HCT116 (cell line): Measurements from ENCODE around the gene TMEM179. TPM values are rescaled to one million over a fixed set of nuclear protein-coding genes. Genes with fewer than 3 reads are reported as not detected.

ENCODE experiments used
- ATAC-seq: fragments of 200-7000 bp; cut with Tn5 transposase; 2 replicates; pipeline ENCODE4 v1.9.1; 2020; ENCODE audit warnings: mild to moderate bottlenecking, moderate library complexity
- BruUV-seq: library from RNA; stranded (reverse); fragments of 400-500 nt; replicated peaks from 2 replicates; lab custom pipeline; 2021; lab: Mats Ljungman, UMichigan
- CTCF ChIA-PET: fragments of 300-600 bp; sonication (Branson Sonifier 250); formaldehyde crosslinking; loops from one replicate; lab custom pipeline; 2021; ENCODE audit warnings: antibody characterized with exemption; lab: Charles Lee
- POLR2A ChIA-PET: fragments of 300-600, 350-600 bp; sonication (Branson Sonifier 250); formaldehyde crosslinking; loops from one replicate; lab custom pipeline; 2021; ENCODE audit warnings: antibody characterized with exemption; lab: Charles Lee
- RAD21 ChIA-PET, 2 experiments: fragments of 300-600 bp; sonication (Branson Sonifier 250); formaldehyde crosslinking; loops; one replicate each; lab custom pipeline; 2023; ENCODE audit warnings: low total read pairs in 2 of 2; ENCODE audit not compliant: uncharacterized antibody in 2 of 2, unreplicated experiment in 2 of 2, low non-redundant PET in 1 of 2; lab: Charles Lee
- DNase-seq: peaks from one replicate; pipeline ENCODE4 v3.0.0-alpha.2; 2010; ENCODE audit warnings: low read depth, low spot score
- H2AFZ ChIP-seq: fragments of 200-600 bp; shearing (Covaris generic), sonication (generic); 2 replicates; pipeline ENCODE4 v1.6.1; 2017; ENCODE audit warnings: low read depth, mixed run types, mixed read lengths, antibody characterized with exemption, low read length; ENCODE audit not compliant: poor library complexity, severe bottlenecking
- H3K27ac ChIP-seq: 2 replicates; pipeline ENCODE4 v1.5.1; 2012; ENCODE audit warnings: low read depth, low read length
- H3K27me3 ChIP-seq: fragments of 200-600 bp; sonication (generic); 2 replicates; pipeline ENCODE4 v1.6.1; 2016; ENCODE audit warnings: mixed run types, low read length, mixed read lengths; ENCODE audit not compliant: insufficient read depth
- H3K36me3 ChIP-seq, 2 experiments: fragments of 200-500 bp in 1 of 2; fragments of 200-600 bp in 1 of 2; sonication (Bioruptor generic) in 1 of 2; sonication (generic) in 1 of 2; 2 replicates each; pipeline versions ENCODE4 v1.5.1 to v1.6.1; 2014 to 2016; ENCODE audit warnings: low read length in 2 of 2, inconsistent platforms in 1 of 2, mixed read lengths in 1 of 2, mixed run types in 1 of 2; ENCODE audit not compliant: insufficient read depth in 2 of 2, control insufficient read depth in 1 of 2
- H3K4me1 ChIP-seq, 2 experiments: fragments of 200-600 bp in 1 of 2; sonication (generic) in 1 of 2; 2 replicates each; pipeline versions ENCODE4 v1.5.1 to v1.6.1; 2012 to 2017; ENCODE audit warnings: low read length in 2 of 2, inconsistent platforms in 1 of 2, mild to moderate bottlenecking in 1 of 2, mixed read lengths in 1 of 2, mixed run types in 1 of 2, moderate library complexity in 1 of 2; ENCODE audit not compliant: insufficient read depth in 2 of 2, control insufficient read depth in 1 of 2
- H3K4me2 ChIP-seq: fragments of 200-600 bp; sonication (generic); 2 replicates; pipeline ENCODE4 v1.6.1; 2017; ENCODE audit warnings: mixed run types, low read length, mixed read lengths
- H3K4me3 ChIP-seq, 2 experiments: fragments of 200-600 bp in 1 of 2; sonication (generic) in 1 of 2; replicated peaks in 1 of 2; 2 replicates each; pipeline ENCODE4 v1.5.1; 2011 to 2016; ENCODE audit warnings: low read length in 2 of 2, control low read depth in 1 of 2, low read depth in 1 of 2, mild to moderate bottlenecking in 1 of 2, mixed read lengths in 1 of 2, mixed run types in 1 of 2
- H3K79me2 ChIP-seq: fragments of 200-600 bp; sonication (generic); 2 replicates; pipeline ENCODE4 v1.6.1; 2017; ENCODE audit warnings: mild to moderate bottlenecking, mixed run types, low read length, moderate library complexity, mixed read lengths; ENCODE audit not compliant: insufficient read depth
- H3K9ac ChIP-seq: fragments of 200-600 bp; sonication (generic); 2 replicates; pipeline ENCODE4 v1.6.1; 2016; ENCODE audit warnings: low read length, mixed read lengths
- H3K9me2 ChIP-seq: fragments of 200-600 bp; sonication (generic), shearing (Covaris generic); 2 replicates; pipeline ENCODE4 v1.6.1; 2017; ENCODE audit warnings: mixed run types, mild to moderate bottlenecking, moderate library complexity; ENCODE audit not compliant: insufficient read depth
- H3K9me3 ChIP-seq, 2 experiments: fragments of 200-500 bp in 1 of 2; fragments of 200-600 bp in 1 of 2; sonication (Bioruptor generic) in 1 of 2; sonication (generic) in 1 of 2; 2 replicates each; pipeline ENCODE4 v1.6.1; 2014 to 2017; ENCODE audit warnings: low read length in 2 of 2, mixed read lengths in 2 of 2, inconsistent platforms in 1 of 2, low read depth in 1 of 2, mild to moderate bottlenecking in 1 of 2, mixed run types in 1 of 2, moderate library complexity in 1 of 2; ENCODE audit not compliant: control insufficient read depth in 1 of 2, insufficient read depth in 1 of 2
- H4K20me1 ChIP-seq: fragments of 200-600 bp; sonication (generic), shearing (Covaris generic); 2 replicates; pipeline ENCODE4 v1.6.1; 2017; ENCODE audit warnings: mixed run types, mild to moderate bottlenecking, moderate library complexity; ENCODE audit not compliant: insufficient read depth
- ELF1 ChIP-seq: IDR thresholded peaks from 2 replicates; pipeline ENCODE4 v1.6.1; 2012; ENCODE audit warnings: low read depth, borderline replicate concordance
- POLR2A ChIP-seq: IDR thresholded peaks from 2 replicates; pipeline ENCODE4 v1.7.0; 2011; ENCODE audit warnings: borderline replicate concordance; ENCODE audit not compliant: insufficient read depth, insufficient read length; ENCODE audit errors: extremely low read depth
- POLR2AphosphoS5 ChIP-seq: IDR thresholded peaks from 2 replicates; pipeline ENCODE4 v1.6.1; 2011; ENCODE audit warnings: mild to moderate bottlenecking, low read depth, low read length, moderate library complexity
- SIN3A ChIP-seq: IDR thresholded peaks from 2 replicates; pipeline ENCODE4 v1.6.1; 2012; ENCODE audit warnings: low read depth
- SP1 ChIP-seq: IDR thresholded peaks from 2 replicates; pipeline ENCODE4 v1.6.1; 2012; ENCODE audit warnings: low read depth
- SRF ChIP-seq: IDR thresholded peaks from 2 replicates; pipeline ENCODE4 v1.6.1; 2012; ENCODE audit warnings: low read depth
- intact Hi-C: fragments of 100-400 bp; cut with micrococcal nuclease; formaldehyde crosslinking; loops from 2 replicates; pipeline ENCODE4 v1.10.0; 2022
- total RNA-seq: library from RNA; stranded (reverse); gene quantifications from one replicate; pipeline ENCODE4 v1.2.1, GENCODE V29; 2021; ENCODE audit not compliant: unreplicated experiment
- TF ChIP-seq, protein P1 (sequence below), 3 experiments: fragments of 200-600 bp in 1 of 3; sonication (generic) in 1 of 3; IDR thresholded peaks in 2 of 3; conservative IDR thresholded peaks in 1 of 3; 2 replicates each; pipeline ENCODE4 v1.5.1; 2012 to 2017; ENCODE audit warnings: low read depth in 2 of 3, low read length in 2 of 3, antibody characterized with exemption in 1 of 3, borderline replicate concordance in 1 of 3, control low read depth in 1 of 3, mild to moderate bottlenecking in 1 of 3, mixed read lengths in 1 of 3, mixed run types in 1 of 3, moderate library complexity in 1 of 3; ENCODE audit not compliant: insufficient read depth in 1 of 3
- TF ChIP-seq, protein P2 (sequence below): IDR thresholded peaks from 2 replicates; pipeline ENCODE4 v1.6.1; 2011; ENCODE audit warnings: mild to moderate bottlenecking, low read length, moderate library complexity; ENCODE audit not compliant: insufficient replicate concordance; ENCODE audit errors: extremely low read depth

Gene TMEM179
- total RNA-seq, 1 experiment from 2014 or later: not detected

DNA sequence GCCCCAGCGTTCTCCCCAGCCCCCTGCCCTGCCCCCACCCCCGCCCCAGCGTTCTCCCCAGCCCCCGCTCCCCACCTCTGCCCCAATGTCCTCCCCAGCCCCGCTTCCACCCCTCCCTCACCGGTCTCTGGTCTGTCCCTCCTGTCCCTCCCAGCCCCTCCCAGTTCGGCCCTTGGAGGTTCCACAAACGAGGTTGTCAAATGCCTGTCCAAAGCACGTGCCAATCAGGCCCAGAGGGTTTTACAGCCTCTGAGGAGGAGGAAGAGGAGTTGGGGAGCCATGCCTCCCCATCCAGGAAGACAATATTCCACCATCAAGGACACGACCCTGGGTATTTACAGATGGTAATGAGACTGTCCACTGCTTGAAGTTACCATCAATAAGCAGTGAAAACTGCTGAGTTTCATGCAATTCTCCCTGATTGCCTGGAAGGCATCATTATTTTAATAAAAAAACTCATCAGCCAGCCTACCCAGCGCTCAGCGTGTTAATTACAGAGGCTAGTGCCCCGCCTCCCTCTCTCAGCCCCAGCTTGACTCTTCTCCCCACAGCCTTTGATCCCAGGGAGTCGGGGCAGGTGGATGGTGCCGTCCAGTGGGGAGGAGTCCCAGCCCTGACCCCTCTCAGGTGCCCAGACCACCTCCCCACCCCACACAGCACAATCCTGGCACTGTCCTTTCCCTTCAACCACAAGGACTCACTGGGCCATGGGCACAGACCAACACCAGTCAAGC lies 55.6 kb downstream of the TMEM179 start:
- Histone ChIP-seq H3K4me3 (no peak overlapping the region), H3K9ac (no peak overlapping the region), H3K4me1 (no peaks in the 10 kb centered on the region), H3K79me2 (no peaks in the 10 kb centered on the region), H3K9me2 (no peaks in the 10 kb centered on the region), H2AFZ (no peak overlapping the region), H3K36me3 (no peaks in the 10 kb centered on the region), H3K9me3 (no peaks in the 10 kb centered on the region), H4K20me1 (no peaks in the 10 kb centered on the region), H3K27me3 (peaks cover 31% of the 10 kb centered on the region), H3K4me2 (no peak overlapping the region), H3K27ac (no peak overlapping the region)
- CTCF ChIA-PET: no interaction called here
- DNase-seq: no peak
- no peak for ATAC-seq
- RAD21 ChIA-PET: no interaction called here
- BruUV-seq: no TSS peak
- TF ChIP-seq SIN3A (no peak), SRF (no peak)
- POLR2A ChIA-PET: no interaction called here
- intact Hi-C loops: no loop called here

DNA sequence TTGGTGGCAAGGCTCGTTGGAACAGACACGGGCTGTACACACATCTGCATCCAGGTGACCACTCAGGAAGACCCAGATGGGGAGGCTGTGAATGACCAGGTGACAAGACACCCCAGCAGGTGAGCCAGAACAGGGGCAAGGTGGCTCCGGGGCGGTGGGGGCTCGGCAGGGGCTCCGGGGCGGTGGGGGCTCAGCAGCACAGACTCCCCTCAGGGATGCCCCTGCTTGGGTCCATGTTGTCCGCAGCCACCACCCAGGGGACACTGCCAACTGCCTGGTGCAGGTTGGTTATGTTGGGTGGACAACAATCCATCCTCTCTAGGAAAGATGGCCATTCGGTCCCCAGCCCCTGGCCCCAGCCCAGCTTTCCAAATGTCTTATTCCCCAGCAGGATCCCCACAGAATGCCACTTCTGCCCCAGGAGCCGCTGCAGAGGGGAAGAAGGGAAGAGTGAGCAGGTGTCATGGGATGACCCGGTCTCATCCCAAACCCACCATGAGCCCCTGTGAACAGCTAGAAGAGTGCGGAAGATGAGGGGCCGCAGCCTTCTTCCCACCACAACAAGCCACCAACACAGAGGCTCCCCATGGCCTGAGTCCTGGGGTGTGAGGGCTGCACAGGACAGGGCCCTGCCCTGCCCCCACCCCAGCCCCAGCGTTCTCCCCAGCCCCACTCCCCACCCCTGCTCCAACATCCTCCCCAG lies 56.4 kb downstream of the TMEM179 start:
- Histone ChIP-seq H3K36me3 (no peaks in the 10 kb centered on the region), H4K20me1 (no peaks in the 10 kb centered on the region), H2AFZ (no peak overlapping the region), H3K27me3 (peaks cover 39% of the 10 kb centered on the region), H3K9me2 (no peaks in the 10 kb centered on the region), H3K4me3 (no peak overlapping the region), H3K4me1 (no peaks in the 10 kb centered on the region), H3K4me2 (no peak overlapping the region), H3K9ac (no peak overlapping the region), H3K79me2 (no peaks in the 10 kb centered on the region), H3K27ac (no peak overlapping the region)
- no peak for ATAC-seq
- BruUV-seq: no TSS peak
- no peak for TF ChIP-seq SRF
- TF ChIP-seq POLR2AphosphoS5: no peak
- TF ChIP-seq, protein P1, sequence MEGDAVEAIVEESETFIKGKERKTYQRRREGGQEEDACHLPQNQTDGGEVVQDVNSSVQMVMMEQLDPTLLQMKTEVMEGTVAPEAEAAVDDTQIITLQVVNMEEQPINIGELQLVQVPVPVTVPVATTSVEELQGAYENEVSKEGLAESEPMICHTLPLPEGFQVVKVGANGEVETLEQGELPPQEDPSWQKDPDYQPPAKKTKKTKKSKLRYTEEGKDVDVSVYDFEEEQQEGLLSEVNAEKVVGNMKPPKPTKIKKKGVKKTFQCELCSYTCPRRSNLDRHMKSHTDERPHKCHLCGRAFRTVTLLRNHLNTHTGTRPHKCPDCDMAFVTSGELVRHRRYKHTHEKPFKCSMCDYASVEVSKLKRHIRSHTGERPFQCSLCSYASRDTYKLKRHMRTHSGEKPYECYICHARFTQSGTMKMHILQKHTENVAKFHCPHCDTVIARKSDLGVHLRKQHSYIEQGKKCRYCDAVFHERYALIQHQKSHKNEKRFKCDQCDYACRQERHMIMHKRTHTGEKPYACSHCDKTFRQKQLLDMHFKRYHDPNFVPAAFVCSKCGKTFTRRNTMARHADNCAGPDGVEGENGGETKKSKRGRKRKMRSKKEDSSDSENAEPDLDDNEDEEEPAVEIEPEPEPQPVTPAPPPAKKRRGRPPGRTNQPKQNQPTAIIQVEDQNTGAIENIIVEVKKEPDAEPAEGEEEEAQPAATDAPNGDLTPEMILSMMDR (IDR thresholded peaks at IDR 0.05 in 2 of 3, conservative IDR thresholded peaks at IDR 0.05 in 1 of 3; ENCODE audit: borderline replicate concordance in 1 of 3, insufficient read depth in 1 of 3, low read depth in 2 of 3, low read length in 2 of 3): no peak
- no peak for TF ChIP-seq SP1
- TF ChIP-seq ELF1: no peak
- TF ChIP-seq POLR2A: no peak
- TF ChIP-seq, protein P2, sequence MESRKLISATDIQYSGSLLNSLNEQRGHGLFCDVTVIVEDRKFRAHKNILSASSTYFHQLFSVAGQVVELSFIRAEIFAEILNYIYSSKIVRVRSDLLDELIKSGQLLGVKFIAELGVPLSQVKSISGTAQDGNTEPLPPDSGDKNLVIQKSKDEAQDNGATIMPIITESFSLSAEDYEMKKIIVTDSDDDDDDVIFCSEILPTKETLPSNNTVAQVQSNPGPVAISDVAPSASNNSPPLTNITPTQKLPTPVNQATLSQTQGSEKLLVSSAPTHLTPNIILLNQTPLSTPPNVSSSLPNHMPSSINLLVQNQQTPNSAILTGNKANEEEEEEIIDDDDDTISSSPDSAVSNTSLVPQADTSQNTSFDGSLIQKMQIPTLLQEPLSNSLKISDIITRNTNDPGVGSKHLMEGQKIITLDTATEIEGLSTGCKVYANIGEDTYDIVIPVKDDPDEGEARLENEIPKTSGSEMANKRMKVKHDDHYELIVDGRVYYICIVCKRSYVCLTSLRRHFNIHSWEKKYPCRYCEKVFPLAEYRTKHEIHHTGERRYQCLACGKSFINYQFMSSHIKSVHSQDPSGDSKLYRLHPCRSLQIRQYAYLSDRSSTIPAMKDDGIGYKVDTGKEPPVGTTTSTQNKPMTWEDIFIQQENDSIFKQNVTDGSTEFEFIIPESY: no peak
- TF ChIP-seq, all 23 proteins: peak for 0
- intact Hi-C loops: no loop called here
- POLR2A ChIA-PET: no interaction called here
- CTCF ChIA-PET: no interaction called here
- no peak for DNase-seq
- RAD21 ChIA-PET: no interaction called here
- no peaks in the 10 kb centered on the region for H3K9me3 ChIP-seq
